IPS-NIHi7 (cell line): ENCODE data around the gene MAB21L3.
"Not testable (repeated sequence)": the region's sequence is repeated elsewhere in the genome, so short reads cannot be mapped to it uniquely, and the experiment has no call there.

Experiments
- DNase-seq: peaks from one replicate; pipeline ENCODE4 v3.0.0; 2012; ENCODE audit warnings: mixed read lengths; ENCODE audit errors: extremely low spot score

Gene MAB21L3

DNA sequence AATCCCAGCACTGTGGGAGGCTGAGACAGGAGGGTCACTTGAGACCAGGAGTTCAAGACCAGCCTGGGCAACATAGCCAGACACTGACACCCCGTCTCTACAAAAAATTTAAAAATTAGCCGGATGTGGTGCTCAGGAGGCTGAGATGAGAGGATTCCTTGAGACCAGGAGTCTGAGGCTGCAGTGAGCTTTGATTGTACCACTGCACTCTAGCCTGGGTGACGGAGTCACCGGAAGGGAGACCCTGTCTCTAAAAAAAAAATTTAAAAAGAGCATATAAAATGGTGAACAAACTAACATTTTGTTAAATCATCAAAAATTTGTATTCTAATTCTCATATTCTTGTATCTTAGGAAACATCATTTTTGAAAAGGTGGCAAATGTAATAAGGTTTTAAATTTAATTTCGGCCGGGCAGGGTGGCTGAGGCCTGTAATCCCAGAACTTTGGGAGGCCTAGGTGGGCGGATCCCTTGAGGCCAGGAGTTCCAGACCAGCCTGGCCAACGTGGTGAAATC is 27.1 kb downstream of the MAB21L3 start:
- no peak for DNase-seq

DNA sequence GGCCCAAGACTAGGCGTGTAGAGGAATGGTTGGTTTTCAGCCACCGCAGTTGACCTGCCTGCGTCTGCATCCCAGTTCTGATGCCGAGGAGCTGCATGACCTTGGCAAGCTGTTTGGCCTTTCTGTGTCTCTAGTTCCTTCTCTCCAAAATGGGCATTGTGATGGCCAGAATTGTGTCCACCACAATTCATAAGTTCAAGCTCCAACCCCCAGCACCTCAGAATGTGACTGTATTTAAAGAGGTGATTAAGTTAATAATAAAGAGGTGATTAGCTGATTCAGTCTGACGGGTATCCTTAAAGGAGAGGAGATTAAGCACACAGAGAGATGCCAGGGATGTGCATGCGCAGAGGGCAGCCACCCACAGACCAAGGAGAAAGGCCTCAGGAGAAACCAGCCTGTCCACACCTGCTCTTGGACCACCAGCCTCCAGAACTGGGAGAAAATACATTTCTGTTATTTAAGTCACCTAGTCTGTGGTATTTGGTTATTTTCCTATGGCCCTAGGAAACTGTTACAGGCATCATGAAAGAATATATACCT is 28.5 kb downstream of the MAB21L3 start:
- DNase-seq: no peak

DNA sequence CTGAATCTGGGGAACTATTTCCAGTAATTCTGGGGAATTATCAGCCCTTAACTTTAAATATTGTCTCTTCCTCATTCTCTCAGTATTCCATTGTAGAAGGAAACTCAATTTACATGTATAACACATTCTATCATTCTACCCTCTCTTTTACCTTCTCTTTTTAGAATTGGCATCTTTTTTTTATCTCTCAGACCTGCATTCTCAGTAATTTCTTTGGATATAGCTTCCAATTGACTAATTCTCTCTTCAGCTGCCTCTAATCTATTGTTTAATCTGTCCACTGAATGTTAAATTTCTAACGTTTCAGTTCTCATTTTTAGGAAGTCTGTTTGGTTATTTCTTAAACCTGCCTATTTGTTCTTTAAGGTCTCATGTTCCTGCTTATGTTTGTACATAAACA is 33.0 kb downstream of the MAB21L3 start:
- DNase-seq: no peak

DNA sequence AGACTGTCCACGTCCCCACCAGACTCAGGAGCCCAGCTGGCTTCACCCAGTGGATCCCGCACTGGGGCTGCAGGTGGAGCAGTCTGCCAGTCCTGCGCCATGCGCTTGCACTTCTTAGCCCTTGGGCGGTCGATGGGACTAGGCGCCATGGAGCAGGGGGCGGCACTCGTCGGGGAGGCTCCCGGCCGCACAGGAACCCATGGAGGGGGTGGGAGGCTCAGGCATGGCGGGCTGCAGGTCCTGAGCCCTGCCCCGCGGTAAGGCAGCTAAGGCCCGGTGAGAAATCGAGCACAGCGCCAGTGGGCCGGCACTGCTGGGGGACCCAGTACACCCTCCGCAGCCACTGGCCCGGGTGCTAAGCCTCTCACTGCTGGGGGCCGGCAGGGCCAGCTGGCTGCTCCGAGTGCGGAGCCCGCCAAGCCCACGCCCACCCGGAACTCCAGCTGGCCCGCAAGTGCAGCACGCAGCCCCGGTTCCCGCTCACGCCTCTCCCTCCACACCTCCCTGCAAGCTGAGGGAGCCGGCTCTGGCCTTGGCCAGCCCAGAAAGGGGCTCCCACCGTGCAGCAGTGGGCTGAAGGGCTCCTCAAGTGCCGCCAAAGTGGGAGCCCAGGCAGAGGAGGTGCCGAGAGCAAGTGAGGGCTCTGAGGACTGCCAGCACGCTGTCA is 35.4 kb downstream of the MAB21L3 start:
- DNase-seq: not testable (repeated sequence)

DNA sequence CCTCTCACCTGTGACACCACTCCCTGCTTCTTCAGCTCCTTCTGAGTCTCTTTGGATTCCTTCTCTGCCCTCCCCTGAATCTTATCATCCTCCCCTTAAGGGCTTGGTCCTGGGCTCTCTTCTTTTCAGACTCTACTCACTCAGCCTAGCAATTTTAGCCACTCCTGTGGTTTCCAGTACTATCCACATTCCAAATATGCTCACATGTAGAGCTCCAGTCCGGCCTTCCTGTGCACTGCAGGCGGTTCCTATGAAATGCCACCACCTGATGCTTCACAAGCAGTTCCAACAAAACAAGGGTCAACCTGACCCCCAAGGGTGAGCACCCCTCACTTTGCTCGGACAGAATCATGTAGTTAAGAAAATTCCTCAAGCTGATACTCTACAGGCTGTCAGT is 35.9 kb downstream of the MAB21L3 start:
- DNase-seq: no peak

DNA sequence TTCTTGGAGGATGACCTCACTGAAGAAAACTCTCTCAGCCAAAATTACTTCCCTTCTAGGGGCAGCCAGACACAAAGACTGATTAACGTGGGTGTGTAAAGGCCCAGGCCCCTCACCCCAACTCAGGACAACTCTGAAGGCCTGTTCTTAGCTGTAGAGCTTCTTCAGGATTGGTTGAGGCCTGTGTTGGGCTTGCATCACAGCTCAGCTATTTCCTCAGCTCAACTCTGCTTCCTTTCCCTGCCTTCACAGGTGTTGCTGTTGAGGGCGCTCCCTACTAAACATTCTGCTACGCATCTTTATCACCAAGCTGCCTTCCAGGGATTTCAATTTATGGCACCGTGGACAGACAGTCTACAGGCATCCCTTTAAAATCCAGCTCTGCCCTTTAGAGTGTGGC is 36.8 kb downstream of the MAB21L3 start:
- DNase-seq: no peak

DNA sequence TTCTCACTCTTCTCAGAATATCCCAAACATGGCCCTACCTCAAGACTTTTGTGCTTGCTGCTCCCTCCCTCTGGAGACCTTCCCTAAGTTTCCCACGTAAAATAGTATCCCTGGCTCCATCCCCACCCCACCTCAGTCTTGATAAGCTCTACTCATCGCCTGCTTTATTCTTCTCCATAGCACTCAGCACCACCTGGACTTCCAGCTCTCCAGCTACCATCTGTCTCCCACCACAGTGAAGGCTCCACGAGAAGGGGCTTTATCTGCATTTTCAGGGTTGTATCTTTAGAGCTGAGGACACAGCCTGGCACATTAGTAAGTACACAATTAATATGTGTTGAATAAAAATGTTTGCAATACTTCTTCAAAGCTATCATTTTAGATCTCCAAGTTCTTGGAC is 37.8 kb downstream of the MAB21L3 start:
- DNase-seq: no peak

DNA sequence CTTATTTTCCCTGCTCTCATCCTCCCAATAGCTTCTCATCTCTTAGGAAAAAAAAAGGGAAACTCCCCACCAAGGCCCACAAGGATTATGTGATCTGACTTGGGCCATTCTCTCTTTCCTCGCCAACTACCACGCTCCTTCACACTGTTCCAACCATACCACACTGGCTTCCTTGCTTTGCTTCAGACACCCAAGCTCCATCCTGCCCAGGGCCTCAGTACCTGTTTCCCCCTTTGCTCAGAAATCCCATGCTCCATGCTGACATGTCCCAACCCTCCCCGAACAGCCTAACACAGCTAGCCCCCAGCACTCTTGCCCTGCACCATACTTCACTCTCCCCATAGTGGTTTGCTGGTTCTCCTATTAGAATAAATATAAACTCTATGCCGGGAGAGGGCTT is 39.2 kb downstream of the MAB21L3 start:
- DNase-seq: no peak

DNA sequence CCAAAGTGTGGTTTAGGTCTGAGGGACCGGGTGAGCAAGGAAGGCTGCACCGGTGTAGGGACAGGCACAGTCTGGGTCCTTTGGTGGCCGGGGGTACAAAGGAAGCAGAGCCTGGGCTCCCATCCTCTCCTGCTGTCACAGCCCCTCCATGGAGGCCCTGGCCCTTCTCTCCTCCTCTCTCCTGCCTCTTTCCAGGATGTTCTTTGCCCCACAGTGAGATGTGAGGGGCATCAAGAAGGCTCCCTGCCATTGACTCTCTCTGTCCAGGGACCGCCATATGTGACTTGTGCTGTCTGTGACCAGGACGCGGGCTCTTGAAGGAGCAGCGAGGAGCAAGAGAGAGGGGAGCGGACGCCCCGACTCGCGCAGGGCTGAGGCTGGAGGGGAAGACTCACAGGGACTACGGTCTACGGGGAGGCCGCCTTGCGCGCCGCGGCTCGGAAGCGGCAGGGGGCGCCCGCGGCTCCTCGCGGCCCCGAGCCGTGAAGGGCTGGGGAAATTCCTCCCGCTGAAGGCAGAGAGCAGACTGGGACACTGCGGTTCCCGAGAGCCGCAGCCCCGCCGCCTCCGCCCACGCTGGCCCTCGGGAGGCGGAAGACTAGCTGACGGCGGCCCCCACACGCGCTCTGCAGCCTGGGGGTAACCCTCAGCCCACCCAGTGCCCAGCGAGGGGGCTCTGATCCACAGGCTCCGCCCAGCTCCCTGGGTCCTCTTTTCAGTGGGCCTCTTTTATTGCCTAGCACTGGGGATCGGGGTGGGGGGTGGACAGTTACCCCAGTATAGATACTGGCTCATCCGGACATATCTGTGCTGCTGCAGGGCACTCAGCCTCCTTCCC is 40.8 kb downstream of the MAB21L3 start:
- DNase-seq: peak; percentile 95

DNA sequence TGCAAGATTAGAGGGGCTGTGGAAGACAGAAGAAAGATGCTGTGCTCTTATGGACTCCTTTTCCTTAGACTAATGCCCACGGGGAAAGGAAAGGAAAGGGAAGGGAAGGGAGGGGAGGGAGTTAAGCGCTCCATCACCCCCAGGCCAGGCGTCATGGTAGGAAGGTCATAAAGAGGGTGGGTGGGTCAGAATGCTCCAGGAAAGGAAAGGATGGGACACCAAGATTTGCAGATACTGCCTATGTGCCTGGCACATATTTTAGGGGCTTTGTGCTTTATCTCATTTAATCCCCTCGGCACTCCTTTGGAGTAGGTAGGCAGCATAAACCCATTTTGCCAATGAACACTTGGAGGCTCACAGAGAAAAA is 41.4 kb downstream of the MAB21L3 start:
- no peak for DNase-seq

DNA sequence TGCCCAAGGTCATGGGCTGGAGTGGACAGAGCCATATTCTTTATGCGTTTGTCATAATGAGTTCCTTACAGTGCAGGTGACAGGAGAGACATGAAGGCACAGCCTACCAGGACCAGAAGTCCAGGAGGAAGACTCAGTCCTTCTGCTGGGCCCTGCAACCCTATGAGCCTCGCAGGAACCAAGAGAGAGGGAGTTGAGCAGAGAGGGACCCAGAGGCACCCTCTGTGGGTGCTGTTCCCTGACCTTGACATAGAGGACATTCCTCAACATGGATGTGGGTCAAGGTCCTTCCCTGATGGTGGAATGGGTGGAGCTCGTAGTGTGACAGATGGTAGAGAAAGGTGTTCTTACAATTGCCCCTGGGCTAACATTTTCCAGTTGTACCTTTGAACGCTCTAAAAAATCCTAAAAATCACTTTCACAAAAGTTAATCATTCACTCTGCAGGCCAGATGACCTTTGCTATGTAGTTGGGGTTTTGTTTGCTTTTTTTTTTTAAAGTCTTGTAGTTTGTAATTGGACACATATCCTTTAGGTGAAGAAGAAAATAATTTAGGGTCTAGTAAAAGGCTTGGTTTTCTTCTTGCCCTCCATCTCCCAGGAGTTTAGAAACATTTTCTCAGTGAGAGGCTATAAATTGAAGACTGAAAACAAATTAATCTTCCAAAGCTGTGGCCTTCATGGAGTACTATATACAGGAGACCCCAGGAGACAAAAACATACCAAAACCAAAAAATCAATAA is 41.9 kb downstream of the MAB21L3 start:
- no peak for DNase-seq

DNA sequence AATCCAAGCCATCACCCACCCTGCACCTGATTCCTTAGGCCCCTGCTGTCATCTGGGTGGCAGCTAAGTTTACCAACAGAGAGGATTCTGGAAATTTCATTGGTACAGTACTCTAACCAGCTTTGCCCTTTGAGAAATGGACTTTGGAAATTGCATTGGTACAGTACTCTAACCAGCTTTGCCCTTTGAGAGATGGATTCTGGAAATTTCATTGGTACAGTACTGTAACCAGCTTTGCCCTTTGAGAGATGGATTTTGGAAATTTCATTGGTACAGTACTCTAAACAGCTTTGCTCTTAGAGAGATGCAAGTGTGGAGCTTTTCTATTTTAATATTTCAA is 42.5 kb downstream of the MAB21L3 start:
- no peak for DNase-seq

DNA sequence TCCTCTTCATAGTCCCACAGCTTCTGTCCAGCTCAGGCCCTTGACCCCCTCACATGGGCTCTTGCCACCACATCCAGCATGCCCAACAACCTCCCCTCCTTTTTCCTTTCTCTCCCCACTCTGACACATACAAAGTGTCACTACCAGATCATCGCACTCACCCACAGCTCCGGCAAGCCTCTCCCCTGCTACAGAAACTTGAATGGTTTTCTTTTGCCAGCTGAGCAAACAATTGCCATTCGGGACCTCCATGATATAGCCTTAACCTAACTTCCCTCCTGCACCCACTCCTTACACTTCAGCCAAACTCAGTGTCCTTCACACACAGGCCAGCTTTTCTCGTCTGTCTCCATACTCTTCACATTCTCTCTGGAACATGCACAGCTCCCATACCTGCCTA is 43.3 kb downstream of the MAB21L3 start:
- DNase-seq: no peak

DNA sequence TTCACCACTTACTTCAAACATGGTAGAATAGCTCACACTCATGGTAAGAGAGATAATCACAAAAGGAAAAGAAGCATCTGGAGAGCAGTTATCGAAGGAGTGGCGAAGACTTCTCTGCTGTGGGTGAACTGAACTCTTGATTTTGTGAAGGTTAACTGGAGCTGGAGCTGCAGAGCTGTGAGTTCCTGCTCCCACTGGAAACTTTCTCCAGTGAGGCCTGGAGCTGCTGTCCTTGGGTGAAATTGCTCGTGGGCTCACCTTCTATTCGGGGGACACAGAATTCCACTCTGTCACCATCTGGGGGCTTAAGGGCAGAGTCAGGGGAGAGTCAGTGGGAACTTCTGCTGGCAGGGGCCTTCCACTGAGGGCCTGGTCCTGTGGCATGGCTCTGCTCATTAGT is 45.9 kb downstream of the MAB21L3 start:
- no peak for DNase-seq

DNA sequence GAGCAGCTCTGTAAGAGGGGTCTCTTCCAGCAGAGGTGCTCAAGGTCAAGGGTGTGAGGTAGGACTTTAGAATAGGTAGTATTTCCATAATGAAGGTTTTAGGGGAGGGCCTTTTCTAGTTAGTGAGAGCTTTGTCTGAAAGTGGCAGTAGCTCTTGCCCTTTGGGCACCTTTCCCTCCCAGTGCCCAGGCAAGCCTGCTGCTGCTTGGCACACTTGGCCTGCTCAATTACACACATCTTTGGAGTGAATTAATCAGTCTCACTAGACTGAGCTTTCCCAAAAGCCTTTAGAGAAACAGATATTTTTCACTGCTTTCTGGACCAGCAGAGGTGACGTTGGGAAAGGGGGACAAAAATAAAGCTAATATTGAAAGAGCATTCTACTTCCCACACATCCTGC is 48.0 kb downstream of the MAB21L3 start:
- DNase-seq: no peak

DNA sequence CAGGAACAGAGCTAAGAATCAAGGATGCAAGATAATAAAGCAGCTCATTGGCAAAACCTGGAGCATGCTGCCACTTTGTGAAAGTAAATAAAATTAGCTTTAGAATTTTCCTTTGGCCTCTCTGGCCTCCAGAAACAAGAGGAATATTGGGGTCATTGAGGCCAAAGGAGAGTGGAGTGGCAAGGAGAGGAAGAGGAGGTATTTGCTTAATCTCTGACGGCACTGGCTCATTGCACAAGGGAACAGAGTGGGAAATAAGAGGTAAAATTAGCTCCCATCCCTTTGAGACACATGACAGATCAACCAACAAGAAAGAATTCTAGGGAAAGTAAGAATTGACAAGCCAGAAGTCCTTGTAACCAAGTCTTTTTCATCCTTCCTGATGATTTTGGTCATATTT is 48.4 kb downstream of the MAB21L3 start:
- no peak for DNase-seq

DNA sequence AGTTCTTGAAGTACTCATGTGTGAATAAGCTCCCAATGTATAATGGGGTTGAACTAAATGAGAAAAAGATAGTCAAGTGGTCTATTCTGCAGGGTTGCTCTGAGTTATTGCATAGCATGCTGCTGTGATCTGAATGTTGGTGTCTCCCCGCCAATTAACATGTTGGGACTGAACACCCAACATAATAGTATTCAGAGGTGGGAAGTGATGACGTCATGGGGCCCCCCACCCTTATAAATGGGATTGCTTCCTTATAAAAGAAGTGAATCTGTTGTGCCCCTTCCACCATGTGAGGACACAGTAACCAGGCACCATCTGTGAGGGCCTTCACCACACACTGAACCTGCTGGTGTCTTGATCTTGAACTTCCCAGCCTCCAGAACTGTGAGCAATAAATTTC is 50.2 kb downstream of the MAB21L3 start:
- no peak for DNase-seq

DNA sequence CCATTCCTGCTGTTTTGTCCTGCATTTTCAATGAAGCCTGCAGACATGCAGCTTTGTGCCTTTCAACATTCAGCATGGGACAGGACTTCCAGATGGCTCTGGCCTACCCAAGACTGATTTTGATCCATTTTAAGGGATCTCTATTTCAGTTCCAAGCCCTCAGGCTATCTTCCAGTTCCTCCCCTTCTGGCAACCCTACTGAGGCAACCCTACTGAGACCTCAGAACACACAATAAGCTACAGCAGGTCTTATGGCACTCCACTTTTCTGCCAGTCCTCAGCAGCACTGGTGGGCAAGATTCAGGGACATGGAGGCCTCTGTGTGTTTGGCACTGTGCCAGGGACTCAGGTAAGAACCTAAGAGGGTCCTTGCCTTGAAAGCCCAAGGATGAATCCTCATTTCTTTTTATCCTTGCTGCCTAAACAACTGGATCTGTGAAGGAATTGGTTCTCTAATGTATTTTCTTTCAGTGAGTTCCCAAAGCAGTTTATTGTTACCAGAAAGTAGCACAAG is 50.7 kb downstream of the MAB21L3 start:
- no peak for DNase-seq

DNA sequence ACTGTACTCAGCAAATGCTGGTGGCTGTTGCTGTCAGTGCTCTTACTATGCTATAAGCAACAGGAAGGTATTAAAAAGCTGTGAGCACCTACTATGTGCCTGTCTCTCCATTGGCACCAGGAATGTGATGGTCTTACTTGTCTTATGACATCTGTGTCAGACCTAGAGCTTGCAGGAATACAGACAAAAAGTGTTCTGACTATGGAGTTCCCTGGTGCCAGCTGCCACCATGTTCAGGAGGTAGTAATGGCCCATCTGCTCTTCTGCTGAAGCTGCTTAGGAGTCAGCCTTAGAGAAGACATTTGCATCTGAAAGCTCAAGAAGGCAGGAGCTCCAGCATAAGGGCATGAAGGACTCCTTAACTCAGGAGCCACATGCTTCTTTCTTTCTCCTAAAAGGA is 52.3 kb downstream of the MAB21L3 start:
- no peak for DNase-seq

DNA sequence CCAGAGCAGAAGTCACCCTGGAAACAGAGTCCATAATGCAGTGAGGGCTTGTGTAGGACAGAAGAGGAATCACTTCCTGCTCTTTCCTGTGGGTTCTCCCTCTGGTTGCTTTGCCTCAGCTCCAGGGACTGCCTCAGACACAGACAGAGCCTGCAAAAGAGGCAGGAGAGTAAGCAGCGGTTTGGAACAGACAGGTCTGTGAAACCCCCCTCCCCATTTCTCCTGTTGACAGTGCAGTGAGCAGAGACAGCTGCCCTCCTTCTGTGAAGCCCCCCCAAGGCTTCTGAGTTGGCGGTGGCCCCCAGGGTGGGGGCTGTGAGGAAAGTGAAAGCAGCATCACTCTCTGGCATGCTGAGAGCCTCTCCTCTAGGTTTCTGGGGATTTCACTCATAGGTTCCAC is 53.0 kb downstream of the MAB21L3 start:
- no peak for DNase-seq

DNA sequence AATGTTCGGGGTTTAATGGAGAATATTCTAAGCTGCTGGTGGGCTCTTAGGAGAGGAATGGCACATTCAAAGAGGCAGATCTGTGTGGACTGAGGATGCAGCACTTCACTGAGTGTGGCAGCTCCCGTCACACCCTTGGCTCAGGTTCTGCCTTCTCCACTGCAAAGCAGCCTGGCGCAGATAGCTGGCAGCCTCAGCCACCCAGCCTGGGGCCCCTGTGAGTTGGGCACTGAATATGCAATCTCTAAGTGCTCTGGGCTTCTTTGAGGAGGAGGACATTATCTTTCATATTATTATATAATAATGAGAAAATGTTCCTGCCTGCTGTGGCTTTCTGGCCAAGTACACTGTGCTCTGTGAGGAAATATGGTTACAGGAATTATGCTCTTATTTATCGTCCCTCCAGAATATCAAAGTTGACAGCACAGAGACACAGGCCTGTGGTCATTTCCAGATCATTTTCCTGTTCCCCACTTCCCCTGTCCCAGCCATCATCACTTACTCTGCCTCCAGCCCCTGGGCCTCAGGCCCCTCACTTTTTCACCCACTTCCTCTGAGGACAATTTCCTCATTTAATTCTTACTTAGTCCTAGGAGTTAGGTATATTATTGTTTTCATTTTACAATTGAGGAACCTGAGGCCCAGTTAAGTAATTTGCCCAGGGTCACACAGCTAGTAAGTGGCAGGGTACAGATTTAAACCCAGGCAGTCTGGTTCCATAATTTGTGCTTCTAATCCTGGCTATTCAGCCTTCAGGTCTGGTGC is 53.6 kb downstream of the MAB21L3 start:
- no peak for DNase-seq

DNA sequence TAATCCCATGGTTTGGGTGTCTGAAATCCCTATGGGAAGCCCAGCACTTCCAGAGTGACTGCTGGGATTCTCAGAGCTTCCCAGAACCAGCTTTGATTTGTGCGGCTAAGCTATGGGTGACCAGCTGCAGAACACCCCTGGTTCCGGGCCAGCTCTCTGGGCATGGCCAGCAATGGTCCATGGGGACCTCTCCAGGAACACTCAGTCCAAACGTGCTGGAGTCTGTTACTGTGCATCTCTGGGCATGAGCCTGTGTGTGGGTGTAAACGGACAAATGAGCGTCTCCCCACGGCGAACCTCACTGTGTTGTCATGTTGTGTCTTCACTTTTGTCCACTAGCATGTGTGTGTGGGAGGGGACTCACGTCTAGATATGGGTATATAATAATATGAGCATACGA is 54.4 kb downstream of the MAB21L3 start:
- DNase-seq: no peak
